ENCODE measurements around the gene ZSWIM8.

DNA sequence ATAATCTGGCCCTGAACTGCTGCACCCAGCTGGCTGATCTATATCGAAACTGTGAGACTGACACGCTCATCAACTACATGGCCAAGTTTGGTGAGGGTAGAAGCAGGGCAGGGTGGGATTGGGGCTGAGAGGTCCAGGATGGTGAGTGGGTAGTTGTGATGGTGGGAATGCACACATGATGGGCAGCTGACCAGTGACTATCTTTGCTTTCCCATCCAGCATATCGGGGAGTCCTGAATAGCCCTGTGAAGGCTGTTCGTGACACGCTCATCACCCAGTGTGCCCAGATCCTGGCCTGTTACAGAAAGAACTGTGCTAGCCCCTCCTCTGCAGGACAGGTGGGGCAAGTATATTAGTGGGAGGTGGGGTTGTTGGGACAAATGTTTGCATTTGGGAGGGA, 16.0 kb upstream of the ZSWIM8 start:
- TF ChIP-seq POLR2A (IDR thresholded peaks at IDR 0.05) (no peak), CTCF (IDR thresholded peaks at IDR 0.05) (no peak)

Measured in testis (tissue), 2 donors.